Measurements from ENCODE around the gene DOK3. TPM values are rescaled to one million over a fixed set of nuclear protein-coding genes. Genes with fewer than 3 reads are reported as not detected.

DOK3 gene
- total and polyA plus RNA-seq, 2 donors (not counting 3 experiments of a cell fraction or from before 2014, with no cell fraction given), result 4.8 to 5.3 TPM

- POLR2A ChIA-PET, result interaction anchor here (1.0 to 2.4 kb wide), 3 partner anchors 27 to 49 kb away, joined by 3 to 7 read pairs (median 4); partner anchors contain the start of gene GRK6
- H3K27ac ChIP-seq (ENCODE audit: insufficient read depth, low read depth, low read length), result peak overlapping the region; percentile 77
- intact Hi-C loops (cut with micrococcal nuclease) (no loop called here), dilution Hi-C loops (cut with MboI; ENCODE audit: extremely low pct_ligation_motif_present, low sequenced_read_pairs) (no loop called here)
- BruUV-seq (replicated peaks), result no TSS peak
- peak; percentile 73 for DNase-seq (ENCODE audit: low read depth, low spot score)
- no peaks in the 10 kb centered on the region for H3K27me3 ChIP-seq (ENCODE audit: control insufficient read depth in 2 of 2, insufficient read depth in 2 of 2, low read length in 2 of 2)
- peaks cover 4 to 8% of the 10 kb centered on the region in 2 experiments for H3K36me3 ChIP-seq (ENCODE audit: control insufficient read depth in 2 of 2, extremely low read depth in 1 of 2, insufficient read depth in 2 of 2, low read length in 2 of 2)
- H3K4me3 ChIP-seq (replicated peaks in 1 of 3; ENCODE audit: insufficient read depth in 1 of 3, low read depth in 1 of 3, low read length in 3 of 3), result no peak overlapping the region
- CTCF ChIA-PET, result interaction anchor here (0.5 to 13.5 kb wide), 18 partner anchors 9 to 339 kb away, joined by 3 to 288 read pairs (median 6); partner anchors contain the start of genes F12, GRK6, PFN3 and SLC34A1
- H3K9me3 ChIP-seq (replicated peaks; ENCODE audit: control insufficient read depth, insufficient read depth, low read length), result no peaks in the 10 kb centered on the region
- no peaks in the 10 kb centered on the region for H3K79me2 ChIP-seq (ENCODE audit: control insufficient read depth, insufficient read depth, low read length)
- FAIRE-seq, result peak; percentile 69
- H4K20me1 ChIP-seq (replicated peaks; ENCODE audit: control insufficient read depth, extremely low read depth, insufficient read depth, low read length), result no peaks in the 10 kb centered on the region
- H3K4me2 ChIP-seq (ENCODE audit: insufficient read depth, low read length), result no peak overlapping the region
- no peak overlapping the region for H2AFZ ChIP-seq (ENCODE audit: low read depth, low read length)
- no peaks in the 10 kb centered on the region for H3K9me1 ChIP-seq (replicated peaks; ENCODE audit: control insufficient read depth, extremely low read depth, insufficient read depth, low read length)
- H3K4me1 ChIP-seq (ENCODE audit: control insufficient read depth, extremely low read depth, insufficient read depth, low read length), result peaks cover 33% of the 10 kb centered on the region
- no peak overlapping the region for H3K9ac ChIP-seq (replicated peaks; ENCODE audit: extremely low read depth, insufficient read depth, low read length)
- TF ChIP-seq GATA2 (IDR thresholded peaks at IDR 0.05; ENCODE audit: insufficient read depth, insufficient read length, low read depth, low read length) (no peak), CTCF (IDR thresholded peaks at IDR 0.05; ENCODE audit: extremely low read depth in 1 of 2, insufficient read depth in 1 of 2, low read depth in 1 of 2, low read length in 2 of 2) (peak in 1 of 2 donors; percentile 9), EZH2 (IDR thresholded peaks at IDR 0.05; ENCODE audit: borderline replicate concordance, low read depth, low read length, severe bottlenecking) (no peak), MAX (IDR thresholded peaks at IDR 0.05; ENCODE audit: insufficient read depth, insufficient read length) (peak; percentile 77), FOS (IDR thresholded peaks at IDR 0.05; ENCODE audit: borderline replicate concordance, insufficient read depth, low read length) (no peak), JUN (IDR thresholded peaks at IDR 0.05; ENCODE audit: borderline replicate concordance, insufficient read depth, insufficient read length, low read depth) (no peak), POLR2A (IDR thresholded peaks at IDR 0.05; ENCODE audit: low read depth, low read length) (no peak), POLR2AphosphoS5 (IDR thresholded peaks at IDR 0.05; ENCODE audit: insufficient read depth, low read depth, low read length) (no peak), MYC (IDR thresholded peaks at IDR 0.05; ENCODE audit: low read depth, low read length) (no peak)
These were observed 56.7 kb downstream of the DOK3 start for GRCh38 chr5:177452688-177453638.

Other genes with a start within 250 kb of the DOK3 start
- gene RAB24, start 206.1 kb downstream of the DOK3 start, total RNA-seq, result 20.6 and 20.7 TPM in 2 replicates
- gene RAB24, start 206.1 kb downstream of the DOK3 start, polyA plus RNA-seq, result 43.6 and 44.0 TPM in 2 replicates
- gene PRELID1, start 206.0 kb downstream of the DOK3 start, total RNA-seq, result 201 and 203 TPM in 2 replicates
- 293 and 356 TPM in 2 replicates for gene PRELID1, start 206.0 kb downstream of the DOK3 start, polyA plus RNA-seq
- gene MXD3, start 197.9 kb downstream of the DOK3 start, total RNA-seq, result 30.5 and 44.2 TPM in 2 replicates
- gene MXD3, start 197.9 kb downstream of the DOK3 start, polyA plus RNA-seq, result 38.4 and 49.9 TPM in 2 replicates
- gene LMAN2, start 158.2 kb downstream of the DOK3 start, total RNA-seq, result 151 and 160 TPM in 2 replicates
- gene LMAN2, start 158.2 kb downstream of the DOK3 start, polyA plus RNA-seq, result 370 and 475 TPM in 2 replicates
- 4.3 and 4.8 TPM in 2 replicates for gene RGS14, start 151.9 kb downstream of the DOK3 start, total RNA-seq
- gene RGS14, start 151.9 kb downstream of the DOK3 start, polyA plus RNA-seq, result 7.3 and 9.9 TPM in 2 replicates
- gene SLC34A1, start 125.4 kb downstream of the DOK3 start, total RNA-seq, result not detected in 2 replicates
- not detected in 2 replicates for gene SLC34A1, start 125.4 kb downstream of the DOK3 start, polyA plus RNA-seq
- not detected in 2 replicates for gene PFN3, start 109.2 kb downstream of the DOK3 start, total RNA-seq
- gene PFN3, start 109.2 kb downstream of the DOK3 start, polyA plus RNA-seq, result not detected in 2 replicates
- 1.00 and 1.4 TPM in 2 replicates for gene F12, start 100.3 kb downstream of the DOK3 start, total RNA-seq
- gene F12, start 100.3 kb downstream of the DOK3 start, polyA plus RNA-seq, result 1.4 and 2.7 TPM in 2 replicates
- gene GRK6, start 83.2 kb downstream of the DOK3 start, total RNA-seq, result 36.4 and 37.0 TPM in 2 replicates
- gene GRK6, start 83.2 kb downstream of the DOK3 start, polyA plus RNA-seq, result 22.9 and 28.9 TPM in 2 replicates
- gene PRR7, start 63.0 kb downstream of the DOK3 start, total RNA-seq, result 5.7 and 6.5 TPM in 2 replicates
- 6.6 and 10.5 TPM in 2 replicates for gene PRR7, start 63.0 kb downstream of the DOK3 start, polyA plus RNA-seq
- gene DBN1, start 36.2 kb downstream of the DOK3 start, total RNA-seq, result 310 and 336 TPM in 2 replicates
- 198 and 267 TPM in 2 replicates for gene DBN1, start 36.2 kb downstream of the DOK3 start, polyA plus RNA-seq
- 318 and 371 TPM in 2 replicates for gene PDLIM7, start 12.2 kb downstream of the DOK3 start, total RNA-seq
- 314 and 418 TPM in 2 replicates for gene PDLIM7, start 12.2 kb downstream of the DOK3 start, polyA plus RNA-seq
- 86.4 and 103 TPM in 2 replicates for gene DDX41, start 7.1 kb upstream of the DOK3 start, total RNA-seq
- 118 and 127 TPM in 2 replicates for gene DDX41, start 7.1 kb upstream of the DOK3 start, polyA plus RNA-seq
- gene FAM193B, start 44.7 kb upstream of the DOK3 start, total RNA-seq, result 73.6 and 75.7 TPM in 2 replicates
- 57.9 and 60.8 TPM in 2 replicates for gene FAM193B, start 44.7 kb upstream of the DOK3 start, polyA plus RNA-seq
- 286 and 291 TPM in 2 replicates for gene TMED9, start 82.4 kb upstream of the DOK3 start, total RNA-seq
- gene TMED9, start 82.4 kb upstream of the DOK3 start, polyA plus RNA-seq, result 314 and 331 TPM in 2 replicates
- gene B4GALT7, start 90.3 kb upstream of the DOK3 start, total RNA-seq, result 35.1 and 35.3 TPM in 2 replicates
- 78.9 and 101 TPM in 2 replicates for gene B4GALT7, start 90.3 kb upstream of the DOK3 start, polyA plus RNA-seq